ENCODE measurements around the gene RGSL1. TPM values are rescaled to one million over a fixed set of nuclear protein-coding genes. Genes with fewer than 3 reads are reported as not detected.

The RGSL1 gene
- polyA plus RNA-seq (2013) = 0.01 TPM

DNA sequence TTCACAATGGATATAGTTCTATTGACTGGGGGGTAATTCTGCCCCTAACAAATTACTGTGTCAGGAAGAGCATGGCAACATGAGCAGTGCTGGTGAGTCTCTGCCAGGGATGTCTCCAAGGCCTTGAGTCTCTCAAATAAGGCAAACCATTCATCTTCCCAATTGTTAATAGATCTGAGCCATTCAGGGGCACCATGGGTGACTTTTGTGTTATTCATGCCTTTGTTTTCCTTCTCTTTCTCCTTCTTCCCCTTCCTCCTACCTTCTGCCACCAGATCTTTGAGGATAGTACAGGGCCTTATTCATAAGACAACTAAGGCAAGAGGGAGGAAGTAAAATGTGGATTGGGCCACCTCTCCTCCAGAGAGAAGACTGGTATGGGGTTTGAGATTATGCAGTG lies at the start of gene RGSL1:
Gene RGSL1 (plus strand): TSS at position 60 of the 400 bp plus-strand sequence. CDS start 20 bp downstream, at position 80.
- Histone ChIP-seq H3K27ac (ENCODE audit: insufficient read depth in 1 of 2, low read depth in 1 of 2, low read length in 2 of 2, poor library complexity in 1 of 2, severe bottlenecking in 2 of 2) (no peak within 1 kb of the TSS), H3K4me3 (ENCODE audit: control insufficient read depth in 1 of 7, extremely low read depth in 1 of 7, insufficient read depth in 4 of 7, low read depth in 2 of 7, low read length in 6 of 7) (no peak within 1 kb of the TSS), H3K4me1 (ENCODE audit: control extremely low read depth in 1 of 4, control insufficient read depth in 4 of 4, insufficient read depth in 4 of 4, low read length in 3 of 4) (no peaks in the 10 kb centered on the region), H3K9me3 (ENCODE audit: control extremely low read depth in 1 of 5, control insufficient read depth in 4 of 5, insufficient read depth in 2 of 5, low read depth in 1 of 5, low read length in 4 of 5) (peaks cover 0 to 2% (median 0%) of the 10 kb centered on the region in 5 experiments), H3K27me3 (replicated peaks in 2 of 5; ENCODE audit: control insufficient read depth in 4 of 5, insufficient read depth in 5 of 5, low read length in 4 of 5) (peaks cover 0 to 3% (median 0%) of the 10 kb centered on the region in 5 experiments), H3K36me3 (ENCODE audit: control insufficient read depth in 4 of 4, insufficient read depth in 4 of 4, low read length in 3 of 4) (no peaks in the 10 kb centered on the region)
- no peak for DNase-seq
- CTCF ChIA-PET = interaction anchor here (1.2 kb wide), 1 partner anchor 335 kb away, joined by 3 read pairs; no protein-coding TSS in a partner anchor
- POLR2A ChIA-PET = no interaction called here

DNA sequence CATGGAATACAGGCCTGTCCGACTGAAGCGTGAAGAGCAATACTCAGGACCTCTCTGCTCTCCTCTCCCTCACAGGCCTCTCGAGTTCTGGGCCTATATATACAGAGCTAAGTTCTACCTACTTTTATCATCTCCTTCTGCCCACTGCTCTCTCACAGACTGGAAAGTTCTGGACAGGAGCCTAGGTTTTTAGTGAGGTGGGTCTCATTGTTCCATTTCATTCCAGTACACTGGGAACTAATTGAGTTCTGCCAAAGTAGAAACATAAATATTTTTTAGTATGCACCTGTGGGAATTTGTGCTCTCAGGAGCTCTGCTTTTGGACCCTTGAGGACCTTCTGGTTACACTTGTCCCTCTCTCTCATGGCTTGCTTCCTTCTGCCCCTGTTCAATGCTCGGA lies 49.4 kb upstream of the RGSL1 start, which contains the start of gene TEDDM1:
Gene TEDDM1 (minus strand): TSS at position 101 of the 400 bp plus-strand sequence. CDS start 182 bp downstream, outside the sequence.
- H3K4me1 ChIP-seq (ENCODE audit: control extremely low read depth in 1 of 4, control insufficient read depth in 4 of 4, insufficient read depth in 4 of 4, low read length in 3 of 4) = peaks cover 0 to 15% (median 5%) of the 10 kb centered on the region in 4 experiments
- WGBS (ENCODE audit: insufficient coverage) = 100% methylated on average over 1 of the region's 4 CpGs
- H3K9me3 ChIP-seq (ENCODE audit: control extremely low read depth in 1 of 5, control insufficient read depth in 4 of 5, insufficient read depth in 2 of 5, low read depth in 1 of 5, low read length in 4 of 5) = peaks cover 0 to 6% (median 3%) of the 10 kb centered on the region in 5 experiments
- no peak within 1 kb of the TSS for H3K4me3 ChIP-seq (ENCODE audit: control insufficient read depth in 1 of 7, extremely low read depth in 1 of 7, insufficient read depth in 4 of 7, low read depth in 2 of 7, low read length in 6 of 7)
- no peaks in the 10 kb centered on the region for H3K36me3 ChIP-seq (ENCODE audit: control insufficient read depth in 4 of 4, insufficient read depth in 4 of 4, low read length in 3 of 4)
- H3K27me3 ChIP-seq (replicated peaks in 2 of 5; ENCODE audit: control insufficient read depth in 4 of 5, insufficient read depth in 5 of 5, low read length in 4 of 5) = peaks cover 0 to 1% (median 0%) of the 10 kb centered on the region in 5 experiments
- ChIA-PET POLR2A (no interaction called here), CTCF (interaction anchor here (0.7 to 12.4 kb wide), 5 partner anchors 24 to 315 kb away, joined by 3 to 236 read pairs (median 4); no protein-coding TSS in a partner anchor)
- no peak within 1 kb of the TSS for H3K27ac ChIP-seq (ENCODE audit: insufficient read depth in 1 of 2, low read depth in 1 of 2, low read length in 2 of 2, poor library complexity in 1 of 2, severe bottlenecking in 2 of 2)
- no peak for DNase-seq

DNA sequence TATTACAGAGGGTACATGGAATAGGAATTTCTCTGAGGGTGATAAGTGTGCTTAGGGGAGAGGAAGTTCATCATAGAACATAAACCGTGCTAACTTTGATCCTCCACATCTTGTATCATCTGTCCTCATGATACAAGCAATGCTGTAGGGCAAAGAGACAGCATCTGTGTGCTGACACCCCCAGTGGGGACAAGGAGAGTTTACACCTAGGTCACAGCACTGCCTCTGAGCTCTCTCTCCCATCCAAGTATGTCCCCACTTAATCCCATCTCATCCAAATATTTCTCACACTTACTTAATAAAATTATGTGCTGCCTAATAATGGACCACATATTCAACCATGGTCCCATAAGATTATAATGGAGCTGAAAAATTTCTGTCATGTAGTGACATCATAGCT lies 45.2 kb upstream of the RGSL1 start:
- Histone ChIP-seq H3K36me3 (ENCODE audit: control insufficient read depth in 4 of 4, insufficient read depth in 4 of 4, low read length in 3 of 4) (no peaks in the 10 kb centered on the region), H3K27ac (ENCODE audit: insufficient read depth in 1 of 2, low read depth in 1 of 2, low read length in 2 of 2, poor library complexity in 1 of 2, severe bottlenecking in 2 of 2) (no peak overlapping the region), H3K27me3 (replicated peaks in 2 of 5; ENCODE audit: control insufficient read depth in 4 of 5, insufficient read depth in 5 of 5, low read length in 4 of 5) (peaks cover 3 to 9% (median 4%) of the 10 kb centered on the region in 5 experiments), H3K9me3 (ENCODE audit: control extremely low read depth in 1 of 5, control insufficient read depth in 4 of 5, insufficient read depth in 2 of 5, low read depth in 1 of 5, low read length in 4 of 5) (peaks cover 0 to 9% (median 5%) of the 10 kb centered on the region in 5 experiments), H3K4me3 (ENCODE audit: control insufficient read depth in 1 of 7, extremely low read depth in 1 of 7, insufficient read depth in 4 of 7, low read depth in 2 of 7, low read length in 6 of 7) (no peak overlapping the region), H3K4me1 (ENCODE audit: control extremely low read depth in 1 of 4, control insufficient read depth in 4 of 4, insufficient read depth in 4 of 4, low read length in 3 of 4) (no peaks in the 10 kb centered on the region)
- no peak for DNase-seq
- ChIA-PET CTCF (interaction anchor here (1.2 to 1.9 kb wide), 3 partner anchors 8 to 320 kb away, joined by 3 to 6 read pairs (median 3); no protein-coding TSS in a partner anchor), POLR2A (no interaction called here)
- 100% methylated on average over 1 of the region's 1 CpG for WGBS (ENCODE audit: insufficient coverage)

DNA sequence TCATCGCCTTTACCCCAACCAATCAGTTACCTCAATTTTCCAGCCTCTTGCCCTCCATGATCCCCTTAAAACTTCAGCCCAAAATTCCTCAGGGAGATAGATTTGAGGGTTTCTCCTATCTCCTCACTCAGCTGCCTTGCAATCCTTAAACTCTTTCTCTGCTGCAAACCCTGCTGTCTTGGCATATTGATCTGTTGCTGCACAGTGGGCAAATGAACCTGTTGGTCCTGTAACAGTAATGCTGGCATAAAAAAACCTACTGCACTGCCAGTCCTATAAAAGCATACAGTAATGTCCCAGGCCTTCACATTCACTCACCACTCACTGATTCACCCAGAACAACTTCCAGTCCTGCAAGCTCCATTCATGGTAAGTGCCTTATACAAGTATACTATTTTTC lies 44.4 kb upstream of the RGSL1 start:
- CTCF ChIA-PET = interaction anchor here (1.2 to 1.9 kb wide), 3 partner anchors 9 to 320 kb away, joined by 3 to 6 read pairs (median 3); no protein-coding TSS in a partner anchor
- Histone ChIP-seq H3K4me1 (ENCODE audit: control extremely low read depth in 1 of 4, control insufficient read depth in 4 of 4, insufficient read depth in 4 of 4, low read length in 3 of 4) (no peaks in the 10 kb centered on the region), H3K36me3 (ENCODE audit: control insufficient read depth in 4 of 4, insufficient read depth in 4 of 4, low read length in 3 of 4) (no peaks in the 10 kb centered on the region), H3K27me3 (replicated peaks in 2 of 5; ENCODE audit: control insufficient read depth in 4 of 5, insufficient read depth in 5 of 5, low read length in 4 of 5) (peaks cover 3 to 9% (median 4%) of the 10 kb centered on the region in 5 experiments), H3K4me3 (ENCODE audit: control insufficient read depth in 1 of 7, extremely low read depth in 1 of 7, insufficient read depth in 4 of 7, low read depth in 2 of 7, low read length in 6 of 7) (no peak overlapping the region), H3K9me3 (ENCODE audit: control extremely low read depth in 1 of 5, control insufficient read depth in 4 of 5, insufficient read depth in 2 of 5, low read depth in 1 of 5, low read length in 4 of 5) (peaks cover 0 to 9% (median 5%) of the 10 kb centered on the region in 5 experiments), H3K27ac (ENCODE audit: insufficient read depth in 1 of 2, low read depth in 1 of 2, low read length in 2 of 2, poor library complexity in 1 of 2, severe bottlenecking in 2 of 2) (no peak overlapping the region)
- POLR2A ChIA-PET = no interaction called here
- 100% methylated on average over 1 of the region's 1 CpG for WGBS (ENCODE audit: insufficient coverage)
- no peak for DNase-seq

DNA sequence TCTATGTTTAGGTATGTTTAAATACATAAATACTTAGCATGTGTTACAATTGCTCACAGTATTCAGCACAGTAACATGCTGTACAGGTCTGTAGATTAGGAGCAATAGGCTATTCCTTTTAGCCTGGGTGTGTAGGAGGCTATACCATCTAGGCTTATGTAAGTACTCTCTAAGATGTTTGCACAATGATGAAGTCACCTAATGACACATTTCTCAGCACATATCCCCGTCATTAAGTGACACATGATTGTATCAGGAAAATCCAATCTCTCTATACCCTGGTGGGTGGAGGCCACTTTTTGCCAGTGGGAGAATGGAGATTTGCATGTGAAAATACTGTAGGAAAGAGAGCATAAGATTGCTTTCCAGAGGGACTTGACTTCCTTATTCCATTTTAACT lies 43.9 kb upstream of the RGSL1 start:
- Histone ChIP-seq H3K27ac (ENCODE audit: insufficient read depth in 1 of 2, low read depth in 1 of 2, low read length in 2 of 2, poor library complexity in 1 of 2, severe bottlenecking in 2 of 2) (no peak overlapping the region), H3K4me3 (ENCODE audit: control insufficient read depth in 1 of 7, extremely low read depth in 1 of 7, insufficient read depth in 4 of 7, low read depth in 2 of 7, low read length in 6 of 7) (no peak overlapping the region), H3K36me3 (ENCODE audit: control insufficient read depth in 4 of 4, insufficient read depth in 4 of 4, low read length in 3 of 4) (no peaks in the 10 kb centered on the region), H3K9me3 (ENCODE audit: control extremely low read depth in 1 of 5, control insufficient read depth in 4 of 5, insufficient read depth in 2 of 5, low read depth in 1 of 5, low read length in 4 of 5) (peaks cover 0 to 9% (median 5%) of the 10 kb centered on the region in 5 experiments), H3K4me1 (ENCODE audit: control extremely low read depth in 1 of 4, control insufficient read depth in 4 of 4, insufficient read depth in 4 of 4, low read length in 3 of 4) (no peaks in the 10 kb centered on the region), H3K27me3 (replicated peaks in 2 of 5; ENCODE audit: control insufficient read depth in 4 of 5, insufficient read depth in 5 of 5, low read length in 4 of 5) (peaks cover 3 to 9% (median 4%) of the 10 kb centered on the region in 5 experiments)
- WGBS (ENCODE audit: insufficient coverage) = no CpG with 5 or more reads among the region's 1 CpG
- ChIA-PET CTCF (no interaction called here), POLR2A (no interaction called here)
- no peak for DNase-seq

DNA sequence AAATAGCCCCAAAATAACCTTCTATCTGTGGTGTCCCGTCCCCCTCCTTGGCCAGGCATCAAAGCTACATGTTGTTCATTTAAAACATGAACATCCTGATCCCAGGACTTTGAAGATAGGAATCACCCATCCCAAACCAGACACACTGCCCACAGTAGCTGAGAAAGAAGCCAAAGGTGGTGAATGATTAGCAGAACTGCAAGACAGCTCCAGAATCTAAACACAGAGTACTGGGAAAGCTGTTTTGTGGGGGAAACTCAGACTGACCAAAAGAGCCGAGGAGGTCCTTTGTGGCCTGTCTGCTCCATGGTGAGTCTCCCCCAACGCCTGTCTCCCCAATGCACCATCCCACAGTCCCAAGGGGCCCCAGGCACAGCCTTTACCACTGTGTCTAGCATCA lies 42.2 kb upstream of the RGSL1 start:
- ChIA-PET POLR2A (no interaction called here), CTCF (interaction anchor here (1.0 to 1.7 kb wide), 3 partner anchors 10 to 323 kb away, joined by 3 to 9 read pairs (median 4); no protein-coding TSS in a partner anchor)
- 88% methylated on average over 2 of the region's 3 CpGs for WGBS (ENCODE audit: insufficient coverage)
- Histone ChIP-seq H3K4me1 (ENCODE audit: control extremely low read depth in 1 of 4, control insufficient read depth in 4 of 4, insufficient read depth in 4 of 4, low read length in 3 of 4) (no peaks in the 10 kb centered on the region), H3K36me3 (ENCODE audit: control insufficient read depth in 4 of 4, insufficient read depth in 4 of 4, low read length in 3 of 4) (no peaks in the 10 kb centered on the region), H3K4me3 (ENCODE audit: control insufficient read depth in 1 of 7, extremely low read depth in 1 of 7, insufficient read depth in 4 of 7, low read depth in 2 of 7, low read length in 6 of 7) (no peak overlapping the region), H3K27ac (ENCODE audit: insufficient read depth in 1 of 2, low read depth in 1 of 2, low read length in 2 of 2, poor library complexity in 1 of 2, severe bottlenecking in 2 of 2) (no peak overlapping the region), H3K27me3 (replicated peaks in 2 of 5; ENCODE audit: control insufficient read depth in 4 of 5, insufficient read depth in 5 of 5, low read length in 4 of 5) (peaks cover 3 to 9% (median 4%) of the 10 kb centered on the region in 5 experiments), H3K9me3 (ENCODE audit: control extremely low read depth in 1 of 5, control insufficient read depth in 4 of 5, insufficient read depth in 2 of 5, low read depth in 1 of 5, low read length in 4 of 5) (peaks cover 0 to 9% (median 5%) of the 10 kb centered on the region in 5 experiments)
- DNase-seq = no peak

DNA sequence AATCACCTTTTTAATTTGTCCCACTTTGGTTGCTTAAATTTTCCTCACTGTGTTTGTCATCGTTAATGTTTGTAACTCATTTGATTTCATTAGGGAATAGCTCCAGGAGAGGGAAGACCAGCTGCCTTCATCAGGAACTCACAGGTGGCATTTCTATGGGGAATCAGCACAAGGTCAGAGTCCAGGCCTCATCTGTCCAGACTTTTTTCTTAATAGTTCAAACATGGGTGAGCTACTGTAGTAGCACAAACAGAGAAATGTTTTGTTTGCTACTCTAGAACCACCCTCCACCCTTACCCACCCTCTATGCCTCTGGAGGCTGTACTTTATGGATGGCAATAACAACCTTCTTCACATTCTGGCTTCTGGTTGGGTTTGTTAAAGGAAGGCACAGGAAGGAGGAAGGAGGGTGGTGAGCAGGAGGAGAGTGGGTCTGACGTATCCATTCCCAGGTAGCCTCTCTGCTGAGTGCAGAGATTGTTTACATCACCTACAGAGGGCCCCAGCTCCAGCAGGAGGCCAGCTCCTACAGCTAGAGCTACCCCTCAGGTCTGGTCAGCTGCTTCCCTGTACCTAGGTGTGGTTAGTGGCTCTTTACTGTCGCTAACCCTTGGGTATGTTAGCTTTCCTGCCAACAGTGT lies 41.4 kb upstream of the RGSL1 start:
- Histone ChIP-seq H3K4me1 (ENCODE audit: control extremely low read depth in 1 of 4, control insufficient read depth in 4 of 4, insufficient read depth in 4 of 4, low read length in 3 of 4) (no peaks in the 10 kb centered on the region), H3K9me3 (ENCODE audit: control extremely low read depth in 1 of 5, control insufficient read depth in 4 of 5, insufficient read depth in 2 of 5, low read depth in 1 of 5, low read length in 4 of 5) (peaks cover 0 to 9% (median 5%) of the 10 kb centered on the region in 5 experiments), H3K36me3 (ENCODE audit: control insufficient read depth in 4 of 4, insufficient read depth in 4 of 4, low read length in 3 of 4) (no peaks in the 10 kb centered on the region), H3K4me3 (ENCODE audit: control insufficient read depth in 1 of 7, extremely low read depth in 1 of 7, insufficient read depth in 4 of 7, low read depth in 2 of 7, low read length in 6 of 7) (no peak overlapping the region), H3K27ac (ENCODE audit: insufficient read depth in 1 of 2, low read depth in 1 of 2, low read length in 2 of 2, poor library complexity in 1 of 2, severe bottlenecking in 2 of 2) (no peak overlapping the region), H3K27me3 (replicated peaks in 2 of 5; ENCODE audit: control insufficient read depth in 4 of 5, insufficient read depth in 5 of 5, low read length in 4 of 5) (peaks cover 3 to 9% (median 7%) of the 10 kb centered on the region in 5 experiments)
- POLR2A ChIA-PET = no interaction called here
- WGBS (ENCODE audit: insufficient coverage) = 71% methylated on average over 1 of the region's 3 CpGs
- DNase-seq = no peak
- CTCF ChIA-PET = interaction anchor here (1.0 to 1.7 kb wide), 2 partner anchors 11 to 320 kb away, joined by 3 to 9 read pairs; no protein-coding TSS in a partner anchor
